CD4-positive, alpha-beta T cell (primary cell): ENCODE results near the gene UNC13B. TPM values are rescaled to one million over a fixed set of nuclear protein-coding genes. Genes with fewer than 3 reads are reported as not detected.

Experiments
- ATAC-seq: fragments of 200-7000 bp; cut with Tn5 transposase; one replicate; pipeline ENCODE4 v1.10.0; 2022; ENCODE audit warnings: mild to moderate bottlenecking; ENCODE audit not compliant: poor library complexity
- CTCF ChIA-PET: fragments of 350-600 bp; sonication (Branson Sonifier 250); formaldehyde crosslinking; loops from one replicate; lab custom pipeline; 2021; ENCODE audit warnings: antibody characterized with exemption, inconsistent platforms; lab: Charles Lee
- POLR2A ChIA-PET: fragments of 350-600 bp; sonication (Branson Sonifier 250); formaldehyde crosslinking; loops from one replicate; lab custom pipeline; 2021; ENCODE audit warnings: antibody characterized with exemption, inconsistent platforms; lab: Charles Lee
- DNase-seq, 14 experiments: peaks; one replicate each; pipeline ENCODE4 v3.0.0-alpha.2; 2013 to 2020; ENCODE audit warnings: mixed read lengths in 2 of 14
- H3K27ac ChIP-seq, 2 donors: one replicate each; pipeline versions ENCODE4 v1.5.1 to v1.7.0; 2013; ENCODE audit warnings: low read length in 2 of 2, low read depth in 1 of 2, mild to moderate bottlenecking in 1 of 2
- H3K27me3 ChIP-seq, 2 experiments: 1 replicate in 1 of 2; 2 replicates in 1 of 2; pipeline versions ENCODE4 v1.6.1 to v1.7.0; 2013; ENCODE audit warnings: low read length in 2 of 2, control low read depth in 1 of 2, mild to moderate bottlenecking in 1 of 2, moderate library complexity in 1 of 2; ENCODE audit not compliant: insufficient read depth in 2 of 2, control insufficient read depth in 1 of 2
- H3K36me3 ChIP-seq: one replicate; pipeline ENCODE4 v1.6.1; 2013; ENCODE audit warnings: low read length, control low read depth; ENCODE audit not compliant: insufficient read depth
- H3K4me1 ChIP-seq: one replicate; pipeline ENCODE4 v1.6.1; 2013; ENCODE audit warnings: low read length, control low read depth; ENCODE audit not compliant: insufficient read depth
- H3K4me3 ChIP-seq: one replicate; pipeline ENCODE4 v1.5.1; 2013; ENCODE audit warnings: mild to moderate bottlenecking, low read length, moderate library complexity
- H3K9me3 ChIP-seq, 2 experiments: 1 replicate in 1 of 2; 2 replicates in 1 of 2; pipeline versions ENCODE4 v1.6.1 to v1.7.0; 2013; ENCODE audit warnings: low read length in 2 of 2, mild to moderate bottlenecking in 2 of 2, control low read depth in 1 of 2, moderate library complexity in 1 of 2; ENCODE audit not compliant: control insufficient read depth in 1 of 2, insufficient read depth in 1 of 2
- H3K27ac Mint-ChIP-seq: one replicate; pipeline ENCODE4 v1.8.0; 2020; ENCODE audit warnings: mixed read lengths
- H3K27me3 Mint-ChIP-seq: one replicate; pipeline ENCODE4 v1.8.0; 2021; ENCODE audit warnings: mixed read lengths
- H3K36me3 Mint-ChIP-seq: one replicate; pipeline ENCODE4 v1.8.0; 2021; ENCODE audit warnings: low read depth, mixed read lengths
- H3K4me1 Mint-ChIP-seq: one replicate; pipeline ENCODE4 v1.8.0; 2021; ENCODE audit warnings: low read depth, mixed read lengths
- H3K4me3 Mint-ChIP-seq: one replicate; pipeline ENCODE4 v1.8.0; 2020; ENCODE audit warnings: mild to moderate bottlenecking, mixed read lengths
- H3K9me3 Mint-ChIP-seq: one replicate; pipeline ENCODE4 v1.8.0; 2020; ENCODE audit warnings: mixed read lengths
- intact Hi-C, 2 experiments: fragments of 100-400 bp; cut with DNase I in 1 of 2; cut with micrococcal nuclease in 1 of 2; formaldehyde crosslinking; loops; one replicate each; pipeline versions ENCODE4 v1.15.1 to v1.9.0; 2023 to 2025; cut with DNase I, micrococcal nuclease
- total RNA-seq, 174 experiments: library from RNA in 2 of 174; stranded (reverse) in 2 of 174; gene quantifications; one replicate each; pipeline ENCODE4 v1.2.3 and lab custom pipeline; 2021 to 2026
- TF ChIP-seq, protein P1 (sequence below): fragments of 200-600 bp; IDR thresholded peaks from one replicate; pipeline ENCODE4 v1.8.0; 2022; ENCODE audit warnings: antibody characterized with exemption, mild to moderate bottlenecking

Gene UNC13B
- total RNA-seq, 2 experiments from 2014 or later = 0.38 to 0.84 TPM

DNA sequence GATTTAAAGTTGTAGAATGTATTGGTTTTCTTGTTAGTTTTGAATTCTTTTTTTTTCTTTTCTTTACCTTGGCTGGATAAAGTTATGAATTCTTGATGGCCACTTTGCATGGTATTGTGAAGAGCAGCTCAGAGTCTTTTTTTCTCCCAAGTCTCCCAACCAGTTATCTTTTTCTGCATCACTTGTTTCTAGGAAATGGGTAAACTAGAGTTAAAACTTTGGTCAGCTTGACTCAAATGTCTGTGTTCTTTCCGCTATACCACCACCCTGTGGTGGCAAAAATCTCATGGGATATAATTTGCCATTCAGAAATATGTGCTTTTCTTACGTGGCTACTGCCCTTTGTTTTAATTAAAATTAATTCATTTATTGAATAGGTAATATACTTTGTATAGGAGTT is 113.2 kb downstream of the UNC13B start:
- ATAC-seq (no peak), DNase-seq (no peak)
- H3K4me3 Mint-ChIP-seq = no peak overlapping the region
- H3K4me1 Mint-ChIP-seq = peaks cover 15% of the 10 kb centered on the region
- H3K4me3 ChIP-seq = no peak overlapping the region
- H3K36me3 ChIP-seq = no peaks in the 10 kb centered on the region
- ChIA-PET CTCF (no interaction called here), POLR2A (no interaction called here)
- no peaks in the 10 kb centered on the region for H3K27me3 Mint-ChIP-seq
- H3K9me3 ChIP-seq = no peaks in the 10 kb centered on the region
- H3K27ac Mint-ChIP-seq = no peak overlapping the region
- no peaks in the 10 kb centered on the region for H3K36me3 Mint-ChIP-seq
- H3K27me3 ChIP-seq = no peaks in the 10 kb centered on the region
- TF ChIP-seq, protein P1, sequence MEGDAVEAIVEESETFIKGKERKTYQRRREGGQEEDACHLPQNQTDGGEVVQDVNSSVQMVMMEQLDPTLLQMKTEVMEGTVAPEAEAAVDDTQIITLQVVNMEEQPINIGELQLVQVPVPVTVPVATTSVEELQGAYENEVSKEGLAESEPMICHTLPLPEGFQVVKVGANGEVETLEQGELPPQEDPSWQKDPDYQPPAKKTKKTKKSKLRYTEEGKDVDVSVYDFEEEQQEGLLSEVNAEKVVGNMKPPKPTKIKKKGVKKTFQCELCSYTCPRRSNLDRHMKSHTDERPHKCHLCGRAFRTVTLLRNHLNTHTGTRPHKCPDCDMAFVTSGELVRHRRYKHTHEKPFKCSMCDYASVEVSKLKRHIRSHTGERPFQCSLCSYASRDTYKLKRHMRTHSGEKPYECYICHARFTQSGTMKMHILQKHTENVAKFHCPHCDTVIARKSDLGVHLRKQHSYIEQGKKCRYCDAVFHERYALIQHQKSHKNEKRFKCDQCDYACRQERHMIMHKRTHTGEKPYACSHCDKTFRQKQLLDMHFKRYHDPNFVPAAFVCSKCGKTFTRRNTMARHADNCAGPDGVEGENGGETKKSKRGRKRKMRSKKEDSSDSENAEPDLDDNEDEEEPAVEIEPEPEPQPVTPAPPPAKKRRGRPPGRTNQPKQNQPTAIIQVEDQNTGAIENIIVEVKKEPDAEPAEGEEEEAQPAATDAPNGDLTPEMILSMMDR = no peak
- H3K9me3 Mint-ChIP-seq = no peaks in the 10 kb centered on the region
- intact Hi-C loops = no loop called here
- no peaks in the 10 kb centered on the region for H3K4me1 ChIP-seq
- H3K27ac ChIP-seq = no peak overlapping the region

DNA sequence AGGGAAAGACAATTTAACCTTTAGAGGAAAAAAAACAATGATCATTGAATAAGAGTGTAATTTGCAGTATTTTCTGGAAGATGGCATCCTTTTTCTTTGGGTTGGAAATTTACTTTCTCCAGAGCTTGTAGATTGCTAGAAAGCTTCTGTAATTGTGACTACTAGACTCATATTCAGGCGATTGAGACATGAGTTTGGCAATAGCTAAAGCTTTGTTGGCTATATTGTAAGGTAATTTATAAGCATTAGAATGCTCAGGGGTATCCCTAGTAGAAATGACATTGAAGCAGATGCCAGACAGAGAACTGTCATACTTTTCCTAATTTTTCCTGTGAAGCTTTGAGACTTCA is 115.3 kb downstream of the UNC13B start:
- no peak overlapping the region for H3K27ac Mint-ChIP-seq
- no peaks in the 10 kb centered on the region for H3K9me3 ChIP-seq
- H3K27ac ChIP-seq = no peak overlapping the region
- no peaks in the 10 kb centered on the region for H3K27me3 ChIP-seq
- H3K4me3 ChIP-seq = no peak overlapping the region
- no peaks in the 10 kb centered on the region for H3K36me3 ChIP-seq
- TF ChIP-seq, protein P1 = no peak
- H3K9me3 Mint-ChIP-seq = no peaks in the 10 kb centered on the region
- no peaks in the 10 kb centered on the region for H3K4me1 ChIP-seq
- no peak for ATAC-seq
- CTCF ChIA-PET = no interaction called here
- no peaks in the 10 kb centered on the region for H3K36me3 Mint-ChIP-seq
- H3K4me3 Mint-ChIP-seq = peak overlapping the region; percentile 60
- peaks cover 4% of the 10 kb centered on the region for H3K27me3 Mint-ChIP-seq
- H3K4me1 Mint-ChIP-seq = peaks cover 15% of the 10 kb centered on the region
- DNase-seq = no peak
- intact Hi-C loops = no loop called here
- POLR2A ChIA-PET = no interaction called here

DNA sequence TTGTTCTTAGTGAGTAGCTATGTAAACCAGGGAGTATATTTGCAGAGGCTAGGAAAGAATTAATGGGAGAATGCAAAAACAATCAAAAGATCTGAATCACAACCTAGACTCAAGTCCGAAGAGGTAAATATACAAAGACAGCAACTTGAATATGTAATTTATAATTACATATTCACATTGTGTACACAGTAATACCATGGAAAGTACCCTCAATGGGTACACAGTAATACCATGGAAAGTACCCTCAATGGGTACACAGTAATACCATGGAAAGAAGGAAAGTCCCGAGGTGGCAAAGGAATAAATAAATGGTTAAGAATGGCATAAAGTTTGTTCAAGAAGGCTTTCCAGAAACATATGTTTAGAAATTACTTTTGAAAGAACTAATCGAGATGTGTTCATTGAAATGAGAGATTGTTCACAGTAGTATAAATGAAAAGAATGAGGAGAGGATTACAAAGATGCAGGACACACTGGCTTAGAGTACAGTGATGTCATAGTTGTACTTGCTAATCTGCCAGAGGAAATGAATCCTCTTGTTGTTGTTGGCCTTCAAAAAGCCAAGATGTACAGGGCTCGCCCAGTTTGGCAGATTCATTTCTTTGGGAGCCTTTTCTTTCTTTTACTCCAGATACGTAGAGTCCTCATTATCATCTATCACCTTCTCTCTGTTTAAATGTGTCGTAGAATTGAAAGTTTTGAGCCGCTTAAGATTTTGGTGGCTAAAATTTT is 116.0 kb downstream of the UNC13B start:
- peaks cover 15% of the 10 kb centered on the region for H3K4me1 Mint-ChIP-seq
- no peak overlapping the region for H3K4me3 Mint-ChIP-seq
- no peak overlapping the region for H3K27ac Mint-ChIP-seq
- Histone ChIP-seq H3K27ac (no peak overlapping the region), H3K9me3 (no peaks in the 10 kb centered on the region), H3K4me3 (no peak overlapping the region), H3K27me3 (no peaks in the 10 kb centered on the region), H3K36me3 (no peaks in the 10 kb centered on the region), H3K4me1 (no peaks in the 10 kb centered on the region)
- no peaks in the 10 kb centered on the region for H3K9me3 Mint-ChIP-seq
- DNase-seq (no peak), ATAC-seq (no peak)
- CTCF ChIA-PET = no interaction called here
- intact Hi-C loops = no loop called here
- peaks cover 4% of the 10 kb centered on the region for H3K27me3 Mint-ChIP-seq
- no peaks in the 10 kb centered on the region for H3K36me3 Mint-ChIP-seq
- POLR2A ChIA-PET = no interaction called here
- TF ChIP-seq, protein P1 = no peak
